Endodermal cell (in vitro differentiated cells): Measurements from ENCODE around the gene LLPH. TPM values are rescaled to one million over a fixed set of nuclear protein-coding genes. Genes with fewer than 3 reads are reported as not detected.

Experiments used
- DNase-seq: peaks from one replicate; pipeline ENCODE4 v3.0.0-alpha.2; 2017
- H3K27ac ChIP-seq: 2 replicates; pipeline ENCODE4 v1.5.1; 2013; ENCODE audit warnings: mild to moderate bottlenecking, low read depth, low read length, moderate library complexity
- H3K27me3 ChIP-seq: 2 replicates; pipeline ENCODE4 v1.6.1; 2013; ENCODE audit warnings: mild to moderate bottlenecking, low read length, moderate library complexity; ENCODE audit not compliant: insufficient read depth, control insufficient read depth, poor library complexity, severe bottlenecking
- H3K36me3 ChIP-seq: 2 replicates; pipeline ENCODE4 v1.7.0; 2013; ENCODE audit warnings: mild to moderate bottlenecking, low read length, moderate library complexity; ENCODE audit not compliant: control insufficient read depth, insufficient read depth
- H3K4me1 ChIP-seq: one replicate; pipeline ENCODE4 v1.7.0; 2013; ENCODE audit warnings: low read length; ENCODE audit not compliant: control insufficient read depth, insufficient read depth
- H3K4me3 ChIP-seq: 2 replicates; pipeline ENCODE4 v1.5.1; 2013; ENCODE audit warnings: mild to moderate bottlenecking, low read length, moderate library complexity
- H3K9ac ChIP-seq: 2 replicates; pipeline ENCODE4 v1.6.1; 2013; ENCODE audit warnings: mild to moderate bottlenecking, low read length, moderate library complexity; ENCODE audit not compliant: poor library complexity, severe bottlenecking; ENCODE audit errors: extremely low read depth
- H3K9me3 ChIP-seq: 2 replicates; pipeline ENCODE4 v1.6.1; 2013; ENCODE audit warnings: mild to moderate bottlenecking, low read length, moderate library complexity; ENCODE audit not compliant: control insufficient read depth
- H3K27ac Mint-ChIP-seq: 2 replicates; pipeline ENCODE4 v1.8.0; 2020; ENCODE audit warnings: mixed read lengths
- H3K27me3 Mint-ChIP-seq: 2 replicates; pipeline ENCODE4 v1.8.0; 2021; ENCODE audit warnings: mild to moderate bottlenecking, mixed read lengths; ENCODE audit not compliant: insufficient read depth
- H3K36me3 Mint-ChIP-seq: 2 replicates; pipeline ENCODE4 v1.8.0; 2020; ENCODE audit warnings: low read depth, mixed read lengths
- H3K4me1 Mint-ChIP-seq: 2 replicates; pipeline ENCODE4 v1.8.0; 2020; ENCODE audit warnings: mixed read lengths
- H3K4me3 Mint-ChIP-seq: 2 replicates; pipeline ENCODE4 v1.8.0; 2020; ENCODE audit warnings: mild to moderate bottlenecking, moderate library complexity, mixed read lengths
- H3K9me3 Mint-ChIP-seq: 2 replicates; pipeline ENCODE4 v1.8.0; 2020; ENCODE audit warnings: mild to moderate bottlenecking, mixed read lengths
- WGBS, 2 experiments: methylation state at CpG; one replicate each; pipeline versions ENCODE4 v1.1.5 to v1.1.7; 2013; ENCODE audit warnings: missing lambda C conversion rate in 2 of 2, mixed read lengths in 1 of 2; ENCODE audit not compliant: insufficient coverage in 1 of 2, insufficient read length in 1 of 2; 5-methylcytosine and 5-hydroxymethylcytosine counted together
- total RNA-seq, 2 donors: library from RNA; stranded (reverse); fragmentation: NEBNext Ultra II Directional in 1 of 2; extraction: Animal tissue kit (Norgen Biotek cat#: 25700) in 1 of 2; gene quantifications; 2 replicates in 1 of 2; 3 replicates in 1 of 2; pipeline ENCODE4 v1.2.1, GENCODE V29; 2021
- TF ChIP-seq, protein P1 (sequence below): fragments of 200-600 bp; sonication (generic); conservative IDR thresholded peaks from 2 replicates; pipeline ENCODE4 v1.5.0; 2021; ENCODE audit warnings: antibody characterized with exemption, mild to moderate bottlenecking

LLPH gene
- total RNA-seq, 2 donors from 2014 or later: 16.5 to 25.7 TPM

GRCh38 chr12:66111605-66112004 lies 18.9 kb downstream of the LLPH start:
- Mint-ChIP-seq H3K9me3 (peaks cover 2% of the 10 kb centered on the region), H3K36me3 (no peaks in the 10 kb centered on the region), H3K27ac (no peak overlapping the region), H3K27me3 (no peaks in the 10 kb centered on the region), H3K4me1 (peaks cover 11% of the 10 kb centered on the region), H3K4me3 (no peak overlapping the region)
- no peak for DNase-seq
- Histone ChIP-seq H3K27me3 (no peaks in the 10 kb centered on the region), H3K27ac (no peak overlapping the region), H3K4me1 (peaks cover 3% of the 10 kb centered on the region), H3K9ac (no peak overlapping the region), H3K9me3 (no peaks in the 10 kb centered on the region), H3K36me3 (no peaks in the 10 kb centered on the region), H3K4me3 (no peak overlapping the region)
- TF ChIP-seq, protein P1, sequence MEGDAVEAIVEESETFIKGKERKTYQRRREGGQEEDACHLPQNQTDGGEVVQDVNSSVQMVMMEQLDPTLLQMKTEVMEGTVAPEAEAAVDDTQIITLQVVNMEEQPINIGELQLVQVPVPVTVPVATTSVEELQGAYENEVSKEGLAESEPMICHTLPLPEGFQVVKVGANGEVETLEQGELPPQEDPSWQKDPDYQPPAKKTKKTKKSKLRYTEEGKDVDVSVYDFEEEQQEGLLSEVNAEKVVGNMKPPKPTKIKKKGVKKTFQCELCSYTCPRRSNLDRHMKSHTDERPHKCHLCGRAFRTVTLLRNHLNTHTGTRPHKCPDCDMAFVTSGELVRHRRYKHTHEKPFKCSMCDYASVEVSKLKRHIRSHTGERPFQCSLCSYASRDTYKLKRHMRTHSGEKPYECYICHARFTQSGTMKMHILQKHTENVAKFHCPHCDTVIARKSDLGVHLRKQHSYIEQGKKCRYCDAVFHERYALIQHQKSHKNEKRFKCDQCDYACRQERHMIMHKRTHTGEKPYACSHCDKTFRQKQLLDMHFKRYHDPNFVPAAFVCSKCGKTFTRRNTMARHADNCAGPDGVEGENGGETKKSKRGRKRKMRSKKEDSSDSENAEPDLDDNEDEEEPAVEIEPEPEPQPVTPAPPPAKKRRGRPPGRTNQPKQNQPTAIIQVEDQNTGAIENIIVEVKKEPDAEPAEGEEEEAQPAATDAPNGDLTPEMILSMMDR: no peak

DNA sequence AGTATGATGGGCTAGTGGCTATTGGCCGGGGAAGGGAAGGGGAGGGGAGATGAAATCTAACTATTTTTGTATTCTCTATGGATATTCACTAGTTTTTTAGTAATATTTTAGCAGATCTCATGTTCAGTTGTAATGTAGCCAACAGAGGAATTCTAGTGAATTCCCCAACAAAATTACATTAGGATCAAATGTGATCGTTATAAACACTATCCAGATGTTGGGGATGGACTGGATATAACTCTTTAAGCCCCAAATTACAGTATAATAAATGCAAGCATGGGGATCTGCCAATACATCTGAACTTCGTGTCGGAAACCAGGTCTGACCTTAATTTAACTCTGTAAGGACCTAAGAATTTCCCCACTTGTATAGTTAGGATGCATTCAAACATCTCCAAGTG lies 21.5 kb downstream of the LLPH start:
- no peak overlapping the region for H3K9ac ChIP-seq
- TF ChIP-seq, protein P1: no peak
- Mint-ChIP-seq H3K4me1 (peaks cover 14% of the 10 kb centered on the region), H3K9me3 (no peaks in the 10 kb centered on the region), H3K4me3 (no peak overlapping the region), H3K36me3 (no peaks in the 10 kb centered on the region), H3K27me3 (no peaks in the 10 kb centered on the region), H3K27ac (no peak overlapping the region)
- no peak overlapping the region for H3K27ac ChIP-seq
- DNase-seq: no peak
- H3K4me3 ChIP-seq: no peak overlapping the region
- H3K4me1 ChIP-seq: peaks cover 9% of the 10 kb centered on the region
- no peaks in the 10 kb centered on the region for H3K9me3 ChIP-seq
- H3K36me3 ChIP-seq: no peaks in the 10 kb centered on the region
- WGBS, 2 experiments: 81 to 84% methylated on average over 3 to 4 of the region's 4 CpGs
- no peaks in the 10 kb centered on the region for H3K27me3 ChIP-seq

DNA sequence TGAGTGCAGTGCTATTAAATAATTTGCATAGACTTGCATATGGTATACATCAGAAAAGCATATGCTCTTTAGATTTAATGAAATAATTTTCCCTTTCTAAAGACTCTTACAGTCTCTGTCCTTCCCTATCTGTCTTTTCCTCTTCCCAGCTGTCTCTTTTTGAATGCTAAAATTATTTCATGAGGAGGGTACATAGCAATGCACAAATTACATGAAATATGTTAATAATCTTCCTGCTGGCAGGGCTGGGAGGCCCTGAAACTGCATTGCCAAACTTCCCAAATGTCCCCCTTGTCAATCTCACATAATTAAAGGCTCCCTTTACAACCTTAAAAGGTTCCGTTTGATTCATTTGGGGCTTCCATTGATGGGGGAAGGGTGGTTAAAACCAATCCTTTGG lies 22.2 kb downstream of the LLPH start:
- Histone ChIP-seq H3K9me3 (no peaks in the 10 kb centered on the region), H3K27me3 (no peaks in the 10 kb centered on the region), H3K36me3 (no peaks in the 10 kb centered on the region), H3K27ac (no peak overlapping the region), H3K9ac (no peak overlapping the region), H3K4me3 (no peak overlapping the region), H3K4me1 (peaks cover 13% of the 10 kb centered on the region)
- Mint-ChIP-seq H3K27ac (no peak overlapping the region), H3K4me1 (peaks cover 14% of the 10 kb centered on the region), H3K27me3 (no peaks in the 10 kb centered on the region), H3K36me3 (no peaks in the 10 kb centered on the region), H3K4me3 (no peak overlapping the region), H3K9me3 (no peaks in the 10 kb centered on the region)
- TF ChIP-seq, protein P1: no peak
- no peak for DNase-seq
- WGBS, 2 experiments: no CpG with 5 or more reads among the region's 1 CpG
